ENCODE data around the gene ANKS3.

DNA sequence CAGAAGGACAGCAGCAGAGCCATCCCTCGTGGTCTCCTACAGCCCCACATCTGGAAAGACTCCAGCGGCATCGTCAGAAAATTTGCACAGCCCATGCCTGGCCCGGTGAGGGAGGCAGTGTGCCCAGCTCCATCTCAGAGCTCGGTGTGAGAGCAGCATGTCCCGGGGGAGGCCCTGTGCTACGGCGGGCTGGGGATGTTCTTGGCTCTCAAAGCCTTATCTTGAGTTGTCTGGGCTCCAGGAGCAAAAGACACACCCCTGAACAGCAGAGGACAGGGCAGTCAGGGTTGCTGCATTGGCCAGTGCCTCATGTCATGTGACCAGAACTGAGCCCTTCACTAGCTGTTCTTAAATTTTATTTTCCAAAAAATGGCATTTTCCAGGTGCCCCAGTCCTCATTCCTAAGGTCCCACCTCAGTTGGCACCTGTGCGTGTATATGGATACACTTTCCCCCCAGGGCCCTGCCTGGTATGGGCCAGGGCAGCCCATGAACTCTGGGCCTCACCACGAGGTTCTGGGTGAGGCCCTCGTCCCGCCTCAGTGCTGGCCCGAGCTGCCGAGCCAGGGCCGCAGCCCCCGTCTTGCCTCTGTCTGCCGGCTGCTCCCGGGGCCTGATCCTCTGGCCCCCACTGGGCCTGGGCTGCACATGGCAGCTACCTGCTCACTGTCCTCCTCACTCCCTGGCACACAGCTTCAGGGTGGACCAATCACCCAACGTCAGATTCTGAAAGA lies 37.7 kb downstream of the ANKS3 start:
- TF ChIP-seq FOXA1 (IDR thresholded peaks at IDR 0.05) (no peak), ZNF384 (IDR thresholded peaks at IDR 0.05) (no peak), L3MBTL2 (conservative IDR thresholded peaks at IDR 0.05) (no peak), SUZ12 (IDR thresholded peaks at IDR 0.05) (no peak), HDGF (IDR thresholded peaks at IDR 0.05; ENCODE audit: borderline replicate concordance) (no peak), TARDBP (IDR thresholded peaks at IDR 0.05) (no peak), SP1 (IDR thresholded peaks at IDR 0.05) (no peak), ELF4 (IDR thresholded peaks at IDR 0.05) (no peak), CTBP1 (IDR thresholded peaks at IDR 0.05; ENCODE audit: borderline replicate concordance) (no peak)

Measured in HEK293T (cell line).